Activated naive CD4-positive, alpha-beta T cell treated with anti-CD3 and anti-CD28 coated beads, Interleukin-2, amount 10 ng/mL, durations not matched to agents 7 days and 5 days (primary cell): ENCODE measurements around the gene DENND1A.
"Not testable (repeated sequence)": the region's sequence is repeated elsewhere in the genome, so short reads cannot be mapped to it uniquely, and the experiment has no call there.

Experiments used
- CTCF ChIA-PET: fragments of 350-600 bp; sonication (Branson Sonifier 250); formaldehyde crosslinking; loops from one replicate; lab custom pipeline; 2021; ENCODE audit warnings: antibody characterized with exemption; lab: Charles Lee
- DNase-seq: peaks from one replicate; pipeline ENCODE4 v3.0.0-alpha.2; 2020
- H3K27ac Mint-ChIP-seq: one replicate; pipeline ENCODE4 v1.8.0; 2021; ENCODE audit warnings: mild to moderate bottlenecking, moderate library complexity, mixed read lengths
- H3K27me3 Mint-ChIP-seq: one replicate; pipeline ENCODE4 v1.8.0; 2021; ENCODE audit warnings: mild to moderate bottlenecking, mixed read lengths
- H3K36me3 Mint-ChIP-seq: one replicate; pipeline ENCODE4 v1.8.0; 2021; ENCODE audit warnings: mixed read lengths
- H3K4me1 Mint-ChIP-seq: one replicate; pipeline ENCODE4 v1.8.0; 2021; ENCODE audit warnings: mixed read lengths
- H3K4me3 Mint-ChIP-seq: one replicate; pipeline ENCODE4 v1.8.0; 2021; ENCODE audit warnings: mild to moderate bottlenecking, moderate library complexity, mixed read lengths
- H3K9me3 Mint-ChIP-seq: one replicate; pipeline ENCODE4 v1.8.0; 2021; ENCODE audit warnings: mixed read lengths

DENND1A gene

DNA sequence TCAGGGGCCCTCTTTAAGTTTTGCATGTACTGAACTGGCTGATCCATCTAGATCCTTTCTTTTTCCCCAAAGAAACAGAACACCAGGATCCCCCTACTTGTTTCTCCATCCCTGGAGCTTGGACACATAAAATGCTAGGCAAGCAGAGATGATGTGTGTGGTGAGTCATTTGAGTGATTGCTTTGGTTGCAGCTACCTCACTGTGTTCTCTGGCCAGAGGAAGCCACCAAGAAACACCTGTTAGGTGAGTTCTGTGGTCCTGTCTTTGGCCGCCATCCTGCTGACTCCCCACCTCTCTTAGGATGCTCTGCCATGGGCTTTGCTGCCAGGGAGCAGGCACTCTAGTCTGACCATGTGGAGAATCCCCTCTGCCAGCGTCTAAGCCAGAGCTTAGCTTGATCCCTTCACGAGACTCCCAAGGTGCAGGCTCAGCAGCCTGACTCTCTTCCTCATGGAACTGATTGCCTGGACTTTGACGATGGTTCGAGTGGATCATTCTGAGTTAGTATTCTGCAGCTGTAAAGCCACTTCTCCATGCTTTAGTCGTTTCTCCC, 27.3 kb upstream of the DENND1A start:
- no peaks in the 10 kb centered on the region for H3K4me1 Mint-ChIP-seq
- H3K9me3 Mint-ChIP-seq: no peaks in the 10 kb centered on the region
- H3K27ac Mint-ChIP-seq: no peak overlapping the region
- H3K4me3 Mint-ChIP-seq: no peak overlapping the region
- H3K27me3 Mint-ChIP-seq: peaks cover 34% of the 10 kb centered on the region
- no peak for DNase-seq
- H3K36me3 Mint-ChIP-seq: no peaks in the 10 kb centered on the region
- CTCF ChIA-PET: interaction anchor here (1.7 kb wide), 1 partner anchor 84 kb away, joined by 5 read pairs; no protein-coding TSS in a partner anchor

DNA sequence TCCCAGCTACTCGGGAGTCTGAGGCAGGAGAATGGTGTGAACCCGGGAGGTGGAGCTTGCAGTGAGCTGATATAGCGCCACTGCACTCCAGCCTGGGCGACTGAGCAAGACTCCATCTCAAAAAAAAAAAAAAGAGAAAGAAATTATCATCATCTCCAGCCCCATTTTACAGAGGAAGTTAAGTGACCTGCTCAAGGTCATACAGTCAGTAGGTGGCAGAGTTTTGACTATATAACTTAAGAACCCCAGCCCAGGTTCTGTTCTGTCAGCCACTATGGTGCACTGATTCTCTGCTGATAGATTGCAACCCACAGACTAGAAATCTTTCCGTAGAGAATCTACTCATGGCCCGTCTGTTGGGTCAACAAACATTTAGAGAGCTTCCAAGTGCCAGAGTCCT, 25.7 kb upstream of the DENND1A start:
- Mint-ChIP-seq H3K4me1 (no peaks in the 10 kb centered on the region), H3K9me3 (no peaks in the 10 kb centered on the region), H3K27ac (no peak overlapping the region)

DNA sequence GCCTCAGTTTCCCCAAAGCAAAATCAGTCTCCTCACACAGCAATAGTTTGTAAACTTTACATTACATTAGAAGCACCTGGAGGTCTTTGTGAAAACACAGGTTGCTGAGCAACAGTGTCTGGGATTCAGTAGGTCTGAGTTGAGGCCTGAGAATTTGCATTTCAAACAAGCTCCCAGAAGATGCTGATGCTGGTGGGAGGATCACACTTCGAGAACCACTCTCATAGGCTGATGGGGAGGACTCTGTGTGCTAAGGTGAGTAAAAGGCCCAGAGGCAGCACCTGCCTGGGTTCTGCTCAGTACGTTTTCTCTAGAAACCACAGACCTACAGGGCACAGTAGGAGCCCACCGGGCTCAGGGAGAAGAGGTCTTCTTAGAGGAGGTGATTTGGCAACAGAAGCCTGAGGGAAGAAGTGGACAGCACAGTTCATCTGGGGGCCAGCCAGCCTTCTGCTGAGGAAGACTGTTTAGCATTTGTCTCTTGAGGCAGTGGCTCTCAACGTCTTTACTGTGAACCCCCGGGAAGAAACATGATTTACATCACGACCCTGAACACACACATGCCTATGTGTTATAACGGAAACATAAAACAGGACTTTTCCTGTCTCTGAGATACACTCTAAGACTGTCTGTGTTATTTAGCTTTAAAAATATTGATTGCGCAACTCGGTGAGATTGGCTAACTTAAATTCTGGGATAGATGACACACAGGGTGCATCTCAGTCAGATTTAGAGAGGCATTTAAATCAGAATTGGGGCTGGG, 24.8 kb upstream of the DENND1A start:
- H3K4me3 Mint-ChIP-seq: no peak overlapping the region
- H3K27me3 Mint-ChIP-seq: peaks cover 25% of the 10 kb centered on the region
- no peaks in the 10 kb centered on the region for H3K4me1 Mint-ChIP-seq
- H3K27ac Mint-ChIP-seq: no peak overlapping the region
- H3K36me3 Mint-ChIP-seq: no peaks in the 10 kb centered on the region
- no peak for DNase-seq
- CTCF ChIA-PET: no interaction called here
- H3K9me3 Mint-ChIP-seq: no peaks in the 10 kb centered on the region

More for the DNA sequence above, 25.7 kb upstream of the DENND1A start:
- CTCF ChIA-PET: interaction anchor here (1.3 kb wide), 1 partner anchor 84 kb away, joined by 3 read pairs; no protein-coding TSS in a partner anchor
- Mint-ChIP-seq H3K36me3 (no peaks in the 10 kb centered on the region), H3K27me3 (peaks cover 25% of the 10 kb centered on the region), H3K4me3 (no peak overlapping the region)
- no peak for DNase-seq

DNA sequence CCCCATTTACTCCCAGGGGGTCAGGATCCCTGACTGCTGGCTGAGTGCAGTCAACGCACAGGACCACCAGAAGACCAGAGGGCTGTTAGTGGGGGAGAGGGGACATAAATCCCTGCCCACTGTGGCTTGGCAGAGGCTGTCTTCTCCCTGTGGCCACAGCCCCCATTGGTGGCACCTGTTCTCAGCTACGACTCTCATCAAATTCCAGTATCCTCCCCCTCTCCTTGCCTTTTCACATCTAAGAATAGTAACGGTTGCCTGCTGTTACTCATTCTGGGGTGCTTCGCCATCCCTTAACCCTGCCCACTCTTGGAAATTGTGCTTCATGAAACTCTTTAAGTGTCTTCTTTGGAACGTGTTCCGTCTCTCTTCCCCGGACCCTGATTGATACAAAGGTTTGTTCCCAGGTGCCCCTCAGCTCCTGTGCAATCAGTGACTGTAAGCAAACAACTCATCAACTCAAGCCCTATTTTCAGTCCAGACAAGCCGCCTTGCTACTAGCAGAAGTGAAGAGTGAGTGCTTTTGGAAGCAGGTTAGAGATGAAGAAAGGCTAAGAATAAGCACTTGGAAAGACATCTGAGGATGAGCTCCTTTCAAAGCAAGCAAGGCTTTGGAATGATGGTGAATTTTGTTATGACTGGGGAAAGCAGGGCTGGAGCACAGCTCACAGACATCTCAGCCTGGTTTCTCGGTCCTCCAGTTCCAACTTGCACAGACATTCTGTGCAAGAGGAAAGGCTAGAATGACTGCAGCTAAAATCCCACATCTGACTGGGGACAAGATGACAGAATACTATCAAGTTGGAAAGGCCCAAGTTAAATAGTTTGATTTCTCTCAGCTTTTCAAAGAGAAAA, 22.9 kb upstream of the DENND1A start:
- no peak for DNase-seq
- Mint-ChIP-seq H3K4me3 (no peak overlapping the region), H3K4me1 (no peaks in the 10 kb centered on the region), H3K9me3 (no peaks in the 10 kb centered on the region), H3K27ac (no peak overlapping the region), H3K36me3 (no peaks in the 10 kb centered on the region), H3K27me3 (peaks cover 10% of the 10 kb centered on the region)
- CTCF ChIA-PET: interaction anchor here (1.4 kb wide), 1 partner anchor 88 kb away, joined by 4 read pairs; no protein-coding TSS in a partner anchor

DNA sequence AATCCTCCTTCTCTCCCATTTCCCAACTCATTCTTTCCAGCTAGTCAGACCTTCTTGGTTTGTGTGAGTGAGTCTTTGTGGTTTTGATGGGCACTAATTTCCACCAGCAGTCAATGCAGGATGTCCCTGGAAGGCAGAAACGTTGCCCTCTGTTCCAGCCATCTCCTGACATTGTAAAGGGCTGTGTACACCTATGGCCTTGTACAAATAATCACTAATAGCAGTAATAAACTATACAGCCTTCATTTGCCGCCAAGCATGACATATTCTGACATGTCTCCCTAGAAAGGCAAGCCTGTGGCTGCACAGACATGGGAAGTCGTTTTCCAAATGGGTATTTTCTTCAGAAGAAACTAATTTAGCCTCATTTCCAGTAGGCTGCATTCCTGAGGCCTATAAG, 18.4 kb upstream of the DENND1A start:
- Mint-ChIP-seq H3K4me3 (no peak overlapping the region), H3K4me1 (no peaks in the 10 kb centered on the region), H3K9me3 (no peaks in the 10 kb centered on the region), H3K27me3 (peaks cover 8% of the 10 kb centered on the region), H3K36me3 (no peaks in the 10 kb centered on the region), H3K27ac (no peak overlapping the region)
- CTCF ChIA-PET: no interaction called here
- DNase-seq: no peak

DNA sequence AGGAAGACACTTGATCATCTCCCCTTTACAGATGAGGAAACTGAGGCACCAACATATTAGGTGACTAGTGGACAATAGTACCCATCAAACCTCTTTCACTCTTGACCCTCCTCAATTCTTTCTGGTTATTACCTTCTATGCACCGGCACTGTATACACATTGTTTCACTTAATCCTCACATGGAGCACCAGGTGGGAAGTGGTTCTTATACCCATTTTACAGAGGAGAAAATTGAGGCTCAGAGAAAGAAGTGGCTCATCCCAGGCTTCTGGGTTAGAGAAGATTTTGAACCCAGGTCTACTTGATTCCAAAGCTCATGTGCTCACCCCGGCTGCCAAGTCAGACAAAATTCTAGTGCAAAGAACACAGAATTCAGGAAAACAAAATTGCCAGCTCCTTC, 17.4 kb upstream of the DENND1A start:
- no peaks in the 10 kb centered on the region for H3K36me3 Mint-ChIP-seq
- H3K27me3 Mint-ChIP-seq: peaks cover 5% of the 10 kb centered on the region
- no peak overlapping the region for H3K4me3 Mint-ChIP-seq
- no peaks in the 10 kb centered on the region for H3K4me1 Mint-ChIP-seq
- DNase-seq: no peak
- CTCF ChIA-PET: no interaction called here
- no peaks in the 10 kb centered on the region for H3K9me3 Mint-ChIP-seq
- no peak overlapping the region for H3K27ac Mint-ChIP-seq

DNA sequence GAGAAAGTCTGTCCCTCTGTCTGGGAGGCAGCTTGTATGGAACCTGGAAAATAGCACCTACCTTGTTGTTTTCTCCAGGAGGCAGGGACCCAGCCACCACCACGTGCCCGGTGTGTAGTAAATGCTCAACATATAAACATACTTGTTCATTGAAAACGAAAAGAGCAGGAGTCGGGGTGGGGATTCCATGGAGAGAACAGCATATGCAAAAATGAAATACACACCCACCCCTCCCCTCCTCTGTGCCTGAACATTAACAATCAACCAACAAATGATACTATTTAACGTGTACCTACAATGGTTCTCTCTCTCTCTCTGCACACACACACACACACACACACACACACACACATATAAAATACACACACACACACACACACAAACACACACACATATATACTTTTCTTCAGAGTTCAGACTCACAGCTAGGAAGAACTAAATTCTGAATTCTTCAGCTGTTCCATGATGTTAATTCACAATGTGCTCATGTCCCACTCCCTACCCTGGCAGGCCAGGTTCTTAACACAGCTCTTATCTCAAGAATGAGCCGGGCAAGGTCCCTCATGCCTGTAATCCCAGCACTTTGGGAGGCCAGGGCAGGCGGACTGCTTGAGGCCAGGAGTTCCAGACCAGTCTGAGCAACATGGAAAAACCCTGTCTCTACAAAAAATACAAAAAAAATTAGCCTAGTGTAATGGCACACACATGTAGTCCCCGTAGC, 16.3 kb upstream of the DENND1A start:
- H3K36me3 Mint-ChIP-seq: no peaks in the 10 kb centered on the region
- no peaks in the 10 kb centered on the region for H3K9me3 Mint-ChIP-seq
- no peak for DNase-seq
- H3K4me1 Mint-ChIP-seq: no peaks in the 10 kb centered on the region
- CTCF ChIA-PET: no interaction called here
- peaks cover 5% of the 10 kb centered on the region for H3K27me3 Mint-ChIP-seq
- H3K4me3 Mint-ChIP-seq: no peak overlapping the region
- no peak overlapping the region for H3K27ac Mint-ChIP-seq

DNA sequence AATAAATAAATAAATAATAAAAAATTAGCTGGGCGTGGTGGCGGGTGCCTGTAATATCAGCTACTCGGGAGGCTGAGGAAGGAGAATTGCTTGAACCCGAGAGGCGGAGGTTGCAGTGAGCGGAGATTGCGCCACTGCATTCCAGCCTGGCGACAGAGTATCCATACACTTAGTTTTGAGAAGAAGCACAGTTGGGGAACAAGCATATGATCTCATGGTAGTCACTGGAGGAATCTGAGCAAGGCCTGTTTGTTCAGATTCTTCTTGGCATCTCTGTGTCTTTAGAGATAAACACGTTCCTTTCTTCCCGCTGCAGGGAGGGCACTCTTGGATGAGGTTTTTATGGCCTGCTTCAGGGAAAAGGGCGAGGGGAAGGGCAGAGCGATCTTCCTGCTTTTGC, 15.6 kb upstream of the DENND1A start:
- Mint-ChIP-seq H3K27me3 (peaks cover 5% of the 10 kb centered on the region), H3K27ac (no peak overlapping the region), H3K4me1 (no peaks in the 10 kb centered on the region), H3K36me3 (no peaks in the 10 kb centered on the region), H3K9me3 (no peaks in the 10 kb centered on the region), H3K4me3 (no peak overlapping the region)
- CTCF ChIA-PET: no interaction called here
- DNase-seq: no peak

DNA sequence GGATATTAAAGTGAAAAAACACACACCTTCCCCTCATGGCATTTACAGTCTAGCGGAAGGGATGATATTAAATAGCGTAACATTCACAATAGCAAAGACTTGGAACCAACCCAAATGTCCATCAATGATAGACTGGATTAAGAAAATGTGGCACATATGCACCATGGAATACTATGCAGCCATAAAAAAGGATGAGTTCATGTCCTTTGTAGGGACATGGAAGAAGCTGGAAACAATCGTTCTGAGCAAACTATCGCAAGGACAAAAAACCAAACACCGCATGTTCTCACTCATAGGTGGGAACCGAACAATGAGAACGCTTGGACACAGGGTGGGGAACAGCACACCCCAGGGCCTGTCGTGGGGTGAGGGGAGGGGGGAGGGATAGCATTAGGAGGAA, 14.5 kb upstream of the DENND1A start:
- DNase-seq, H3K27me3 Mint-ChIP-seq, H3K36me3 Mint-ChIP-seq, H3K4me3 Mint-ChIP-seq, H3K4me1 Mint-ChIP-seq, H3K9me3 Mint-ChIP-seq, CTCF ChIA-PET, H3K27ac Mint-ChIP-seq: not testable (repeated sequence)

DNA sequence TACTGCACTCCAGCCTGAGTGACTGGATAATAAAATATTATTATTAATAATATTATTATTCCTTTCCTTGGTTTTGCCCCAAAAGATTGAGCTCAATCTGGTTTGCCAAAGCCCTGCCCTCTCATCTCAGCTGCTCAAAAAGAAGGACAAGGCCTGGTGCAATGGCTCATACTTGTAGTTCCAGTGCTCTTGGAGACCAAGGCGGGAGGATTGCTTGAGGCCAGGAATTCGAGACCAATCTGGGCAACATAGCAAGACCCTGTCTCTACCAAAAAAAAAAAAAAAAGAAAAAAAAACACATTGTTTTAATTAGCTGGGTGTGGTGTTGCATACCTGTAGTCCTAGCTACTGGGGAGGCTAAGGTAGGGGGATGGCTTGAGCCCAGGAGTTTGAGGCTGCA, 13.7 kb upstream of the DENND1A start:
- Mint-ChIP-seq H3K36me3 (no peaks in the 10 kb centered on the region), H3K27me3 (peaks cover 6% of the 10 kb centered on the region), H3K27ac (no peak overlapping the region), H3K4me1 (no peaks in the 10 kb centered on the region), H3K9me3 (no peaks in the 10 kb centered on the region), H3K4me3 (no peak overlapping the region)
- no peak for DNase-seq
- CTCF ChIA-PET: no interaction called here

DNA sequence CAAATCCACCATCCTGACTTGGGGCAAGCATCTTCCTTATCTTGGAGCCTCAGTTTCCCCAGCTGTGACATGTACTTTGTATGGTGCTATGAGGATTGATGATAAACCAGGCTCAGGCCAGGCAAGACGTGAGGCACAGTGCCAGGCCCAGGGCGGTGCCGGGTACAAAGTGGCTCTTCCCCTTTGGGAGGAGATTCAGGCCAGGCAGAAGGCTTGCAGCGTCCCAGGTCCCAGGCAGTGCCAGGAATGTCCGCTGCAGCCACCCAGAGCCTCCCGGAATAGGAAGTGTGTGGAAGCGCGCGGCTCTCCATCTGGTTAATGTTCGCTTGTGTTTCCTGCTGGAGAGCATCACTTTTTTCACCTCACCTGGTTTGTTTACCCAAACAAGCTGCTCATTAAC, 12.6 kb upstream of the DENND1A start:
- H3K4me1 Mint-ChIP-seq: no peaks in the 10 kb centered on the region
- H3K4me3 Mint-ChIP-seq: no peak overlapping the region
- no peaks in the 10 kb centered on the region for H3K36me3 Mint-ChIP-seq
- CTCF ChIA-PET: no interaction called here
- peaks cover 11% of the 10 kb centered on the region for H3K27me3 Mint-ChIP-seq
- no peak overlapping the region for H3K27ac Mint-ChIP-seq
- no peak for DNase-seq
- no peaks in the 10 kb centered on the region for H3K9me3 Mint-ChIP-seq

DNA sequence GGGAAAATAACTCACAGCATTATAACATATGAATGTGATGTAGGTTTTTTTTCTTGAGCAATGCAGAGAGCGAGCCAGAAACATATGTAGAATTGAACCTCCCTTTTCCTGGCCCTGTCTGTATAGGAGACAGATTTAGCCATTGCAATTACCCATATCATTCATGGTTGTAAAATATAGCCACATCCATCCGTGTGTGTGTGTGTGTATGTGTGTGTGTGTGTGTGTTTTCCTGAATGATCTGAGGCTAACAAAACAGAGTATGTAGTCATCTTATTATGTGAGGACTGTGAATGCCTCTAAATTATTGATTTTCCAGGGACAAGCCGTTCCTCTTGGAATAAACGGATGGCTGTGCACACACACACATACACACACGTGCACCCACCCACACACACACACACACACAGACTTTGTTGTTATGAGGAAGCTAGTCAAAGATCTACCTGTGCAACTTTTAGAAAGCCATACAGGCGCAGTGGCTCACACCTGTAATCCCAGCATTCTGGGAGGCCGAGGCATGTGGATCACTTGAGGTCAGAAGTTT, 11.7 kb upstream of the DENND1A start:
- H3K4me1 Mint-ChIP-seq: no peaks in the 10 kb centered on the region
- H3K27me3 Mint-ChIP-seq: peaks cover 14% of the 10 kb centered on the region
- H3K27ac Mint-ChIP-seq: no peak overlapping the region
- CTCF ChIA-PET: no interaction called here
- no peaks in the 10 kb centered on the region for H3K9me3 Mint-ChIP-seq
- no peak overlapping the region for H3K4me3 Mint-ChIP-seq
- no peaks in the 10 kb centered on the region for H3K36me3 Mint-ChIP-seq
- DNase-seq: no peak

DNA sequence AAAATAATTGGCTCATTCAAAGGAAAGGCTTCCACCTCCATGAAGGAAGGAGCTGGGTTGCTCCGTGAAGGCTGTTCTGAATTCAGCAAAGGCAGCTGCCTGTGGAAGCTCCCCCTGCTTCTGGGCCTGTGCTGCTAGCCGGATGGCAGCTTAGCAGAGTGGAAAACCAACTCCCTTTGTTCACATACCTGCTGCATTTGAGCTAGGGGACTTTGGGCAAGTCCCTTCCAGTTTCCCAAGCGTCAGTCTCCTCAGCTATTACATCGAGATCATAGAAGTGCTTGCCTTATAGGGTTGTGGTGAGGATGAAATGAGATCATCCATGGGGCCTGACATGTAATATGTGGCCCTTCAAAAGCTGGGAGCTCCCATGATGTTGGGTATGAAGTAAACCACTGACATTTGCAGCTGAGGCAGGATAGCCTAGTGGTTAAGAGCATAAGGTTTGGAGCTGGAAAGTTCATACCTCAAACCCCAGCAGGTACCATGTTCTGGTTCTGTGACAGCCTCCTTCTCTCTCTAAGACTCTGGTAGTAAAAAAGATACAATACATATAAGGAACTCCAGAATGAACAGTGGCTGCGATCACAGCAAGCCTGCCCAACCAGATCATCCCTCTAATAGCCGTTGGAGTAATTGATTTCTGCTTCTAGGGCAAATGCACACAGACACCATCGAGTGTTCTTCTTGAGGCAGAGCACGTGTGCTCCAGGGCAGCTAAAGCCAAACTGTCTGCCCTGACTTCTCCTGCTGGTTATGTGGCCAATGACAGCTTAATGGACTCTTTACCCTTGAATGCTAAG, 11.0 kb upstream of the DENND1A start:
- Mint-ChIP-seq H3K36me3 (no peaks in the 10 kb centered on the region), H3K27ac (no peak overlapping the region), H3K27me3 (peaks cover 21% of the 10 kb centered on the region), H3K4me3 (no peak overlapping the region), H3K4me1 (no peaks in the 10 kb centered on the region), H3K9me3 (peaks cover 1% of the 10 kb centered on the region)
- CTCF ChIA-PET: no interaction called here
- DNase-seq: no peak
